ENCODE results near the gene HPSE2. TPM values are rescaled to one million over a fixed set of nuclear protein-coding genes. Genes with fewer than 3 reads are reported as not detected.

HPSE2 gene
- total and polyA plus RNA-seq, 2 of the 8 experiments (the other 6 are each of a cell fraction or from before 2014, with no cell fraction given): 0.41 to 0.58 TPM

GRCh38 chr10:98920807-98921206 lies 314.8 kb downstream of the HPSE2 start:
- Histone ChIP-seq H3K4ac (replicated peaks; ENCODE audit: insufficient read length, low read depth, low read length) (no peak overlapping the region), H3K79me2 (ENCODE audit: control insufficient read depth in 1 of 2, insufficient read depth in 2 of 2, low read length in 2 of 2) (no peaks in the 10 kb centered on the region), H2BK120ac (replicated peaks; ENCODE audit: low read depth, low read length) (no peak overlapping the region), H4K20me1 (replicated peaks in 1 of 2; ENCODE audit: control insufficient read depth in 1 of 2, insufficient read depth in 2 of 2, low read length in 2 of 2) (no peaks in the 10 kb centered on the region), H3K23ac (ENCODE audit: insufficient read length) (no peak overlapping the region), H4K8ac (ENCODE audit: extremely low read depth, insufficient read depth, low read length) (no peak overlapping the region), H3K23me2 (ENCODE audit: low read depth, low read length) (no peaks in the 10 kb centered on the region), H4K5ac (ENCODE audit: insufficient read length, low read depth, low read length) (no peak overlapping the region), H2BK20ac (ENCODE audit: low read length) (no peak overlapping the region), H3K9ac (replicated peaks in 1 of 4; ENCODE audit: extremely low read depth in 1 of 4, low read depth in 3 of 4, low read length in 3 of 4) (no peak overlapping the region), H3K27ac (ENCODE audit: low read depth, low read length) (no peak overlapping the region), H3K14ac (ENCODE audit: insufficient read length) (no peak overlapping the region), H2BK15ac (ENCODE audit: low read length) (no peak overlapping the region), H3K56ac (replicated peaks; ENCODE audit: insufficient read length, low read depth, low read length) (no peak overlapping the region), H3K18ac (ENCODE audit: extremely low read depth, low read length) (no peak overlapping the region), H2AK5ac (ENCODE audit: low read depth, low read length) (no peak overlapping the region), H4K91ac (replicated peaks; ENCODE audit: insufficient read length, low read length) (no peak overlapping the region), H2AFZ (ENCODE audit: low read length) (no peak overlapping the region), H3K4me3 (ENCODE audit: extremely low read depth in 1 of 4, insufficient read depth in 2 of 4, low read depth in 3 of 4, low read length in 4 of 4) (no peak overlapping the region), H3K4me2 (ENCODE audit: insufficient read depth in 1 of 2, low read depth in 2 of 2, low read length in 2 of 2) (no peak overlapping the region), H3K79me1 (ENCODE audit: low read depth, low read length) (no peaks in the 10 kb centered on the region), H3K4me1 (replicated peaks in 1 of 4; ENCODE audit: control insufficient read depth in 3 of 4, insufficient read depth in 4 of 4, low read length in 3 of 4) (no peaks in the 10 kb centered on the region), H3K36me3 (ENCODE audit: control insufficient read depth in 2 of 4, insufficient read depth in 4 of 4, low read length in 3 of 4) (no peaks in the 10 kb centered on the region), H2BK12ac (ENCODE audit: low read depth, low read length) (no peak overlapping the region), H3K9me3 (ENCODE audit: insufficient read depth in 2 of 2, low read depth in 1 of 2, low read length in 1 of 2) (no peaks in the 10 kb centered on the region), H2BK5ac (ENCODE audit: low read depth, low read length) (no peak overlapping the region), H3K27me3 (replicated peaks in 1 of 4; ENCODE audit: control insufficient read depth in 3 of 4, extremely low read depth in 1 of 4, insufficient read depth in 3 of 4, low read length in 3 of 4) (no peaks in the 10 kb centered on the region)
- no peak for DNase-seq (ENCODE audit: low read depth in 1 of 2, low spot score in 2 of 2)
- FAIRE-seq: no peak
- ChIA-PET POLR2A (ENCODE audit: partially characterized antibody) (no interaction called here), CTCF (ENCODE audit: partially characterized antibody) (interaction anchor here (1.3 to 1.6 kb wide), 2 partner anchors 13 to 62 kb away, joined by 4 to 5 read pairs; no protein-coding TSS in a partner anchor)
- no peak for TF ChIP-seq MAX (IDR thresholded peaks at IDR 0.05)
- TF ChIP-seq ATF2 (IDR thresholded peaks at IDR 0.05; ENCODE audit: low read length): no peak
- no peak for TF ChIP-seq BCL11A (IDR thresholded peaks at IDR 0.05; ENCODE audit: low read depth in 2 of 2, low read length in 2 of 2)
- no peak for TF ChIP-seq BACH1 (IDR thresholded peaks at IDR 0.05; ENCODE audit: low read length)
- TF ChIP-seq, protein P1, sequence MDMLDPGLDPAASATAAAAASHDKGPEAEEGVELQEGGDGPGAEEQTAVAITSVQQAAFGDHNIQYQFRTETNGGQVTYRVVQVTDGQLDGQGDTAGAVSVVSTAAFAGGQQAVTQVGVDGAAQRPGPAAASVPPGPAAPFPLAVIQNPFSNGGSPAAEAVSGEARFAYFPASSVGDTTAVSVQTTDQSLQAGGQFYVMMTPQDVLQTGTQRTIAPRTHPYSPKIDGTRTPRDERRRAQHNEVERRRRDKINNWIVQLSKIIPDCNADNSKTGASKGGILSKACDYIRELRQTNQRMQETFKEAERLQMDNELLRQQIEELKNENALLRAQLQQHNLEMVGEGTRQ (IDR thresholded peaks at IDR 0.05; ENCODE audit: low read length): no peak
- no peak for TF ChIP-seq SAP30 (IDR thresholded peaks at IDR 0.05; ENCODE audit: insufficient read depth, insufficient replicate concordance, low read length)
- WGBS, 2 experiments (ENCODE audit: extremely low coverage in 1 of 2, insufficient coverage in 1 of 2, insufficient read length in 1 of 2, insufficient replicate concordance in 2 of 2, low coverage in 1 of 2, low lambda C conversion rate in 2 of 2, missing lambda C conversion rate in 1 of 2): 84% methylated on average over 2 of the region's 2 CpGs; no CpG with 5 or more reads in 1 of the 2 experiments

All from H1 (cell line).